Measurements from ENCODE around the gene CD79B.
"Not testable (repeated sequence)": the region's sequence is repeated elsewhere in the genome, so short reads cannot be mapped to it uniquely, and the experiment has no call there.

The CD79B gene

DNA sequence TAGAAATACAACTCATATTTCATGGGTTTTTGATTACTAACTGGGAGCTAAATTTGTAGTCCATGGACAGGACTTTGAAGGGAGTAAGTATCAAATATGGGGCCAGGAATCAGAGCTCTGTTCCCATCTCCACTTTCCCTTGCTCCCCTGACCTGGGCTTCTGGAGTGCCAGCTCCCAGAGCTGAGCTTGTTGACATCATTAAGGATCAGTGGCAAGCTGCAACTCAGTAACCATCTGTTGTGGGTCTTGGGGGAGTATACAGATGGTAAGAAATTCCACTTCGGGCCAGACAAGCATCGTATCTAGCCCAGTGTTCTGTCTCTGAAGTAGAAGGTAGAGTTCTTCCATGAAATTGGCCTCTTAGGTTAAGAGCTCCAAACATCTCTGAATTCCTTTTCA is 30.2 kb downstream of the CD79B start:
- H3K23ac ChIP-seq (ENCODE audit: low read length); H3K4me3 ChIP-seq (ENCODE audit: low read length); H2AK5ac ChIP-seq (ENCODE audit: low read length); H4K5ac ChIP-seq (ENCODE audit: low read length); H3K56ac ChIP-seq (ENCODE audit: low read length); H2BK15ac ChIP-seq (replicated peaks; ENCODE audit: low read depth); H3K4ac ChIP-seq (ENCODE audit: low read depth, low read length); H3K79me1 ChIP-seq (ENCODE audit: low read length); H3K4me1 ChIP-seq (ENCODE audit: control insufficient read depth, low read depth, low read length); H3K79me2 ChIP-seq (ENCODE audit: control insufficient read depth, insufficient read depth, low read length); H3K27me3 ChIP-seq (ENCODE audit: insufficient read depth, low read length, poor library complexity); H2BK5ac ChIP-seq (ENCODE audit: low read length); H4K8ac ChIP-seq (ENCODE audit: low read depth, low read length); H3K9ac ChIP-seq (ENCODE audit: low read length); H3K27ac ChIP-seq (ENCODE audit: low read depth, low read length); H3K4me2 ChIP-seq (ENCODE audit: low read length); H2BK120ac ChIP-seq (ENCODE audit: low read depth, low read length); H3K36me3 ChIP-seq (ENCODE audit: control insufficient read depth, insufficient read depth, low read length); DNase-seq; H3K18ac ChIP-seq (ENCODE audit: low read length): not testable (repeated sequence)
- no CpG with 5 or more reads among the region's 2 CpGs for WGBS (ENCODE audit: extremely low coverage, insufficient coverage, low lambda C conversion rate)

DNA sequence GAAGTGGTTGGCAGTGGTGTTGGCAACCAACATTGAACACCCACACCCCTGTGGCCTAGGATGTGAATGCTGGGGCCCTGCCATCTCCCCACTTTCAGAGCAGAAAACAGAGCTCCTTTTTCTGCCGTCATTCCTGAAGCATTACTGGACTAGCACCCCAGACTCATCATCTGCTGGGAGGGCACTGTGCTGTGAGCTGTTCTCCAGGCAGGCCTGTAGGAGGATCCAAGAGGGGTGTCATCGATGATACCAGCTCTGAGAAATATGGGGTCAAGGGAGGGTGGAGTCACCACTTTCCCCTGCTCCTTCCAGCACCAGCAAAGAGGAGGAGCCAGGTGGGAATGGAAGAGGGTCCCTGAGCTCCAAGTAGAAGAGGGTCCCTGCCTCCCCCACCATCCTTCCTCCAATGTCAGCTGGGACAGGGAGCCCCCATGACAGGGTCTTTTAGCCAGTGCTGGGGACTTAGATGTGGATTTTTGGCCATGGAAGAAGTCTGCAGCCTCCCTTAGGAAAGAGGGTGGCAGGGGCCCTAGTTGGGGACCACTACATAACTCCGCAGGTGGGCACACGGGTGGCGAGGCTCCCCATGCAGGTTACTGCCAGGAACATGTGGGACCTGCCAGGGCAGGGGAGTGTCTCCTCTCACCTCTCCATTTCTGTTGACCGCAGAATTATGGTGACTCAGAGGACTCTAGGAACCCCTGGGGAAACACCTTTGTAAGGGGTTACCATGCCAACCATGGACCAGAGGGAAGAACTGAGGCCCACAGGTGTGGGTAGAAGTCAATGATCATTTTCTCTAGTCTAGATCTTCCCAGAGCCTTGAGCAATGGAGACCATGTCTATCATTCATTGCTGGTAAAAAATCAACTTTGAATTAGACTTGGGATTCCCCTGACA is 33.0 kb downstream of the CD79B start:
- not testable (repeated sequence) for H4K5ac ChIP-seq (ENCODE audit: low read length); DNase-seq; H2AK5ac ChIP-seq (ENCODE audit: low read length); H3K4me2 ChIP-seq (ENCODE audit: low read length); H3K4ac ChIP-seq (ENCODE audit: low read depth, low read length); H3K36me3 ChIP-seq (ENCODE audit: control insufficient read depth, insufficient read depth, low read length); H3K18ac ChIP-seq (ENCODE audit: low read length); H2BK15ac ChIP-seq (replicated peaks; ENCODE audit: low read depth); H3K4me1 ChIP-seq (ENCODE audit: control insufficient read depth, low read depth, low read length); H3K4me3 ChIP-seq (ENCODE audit: low read length); H3K79me2 ChIP-seq (ENCODE audit: control insufficient read depth, insufficient read depth, low read length); H4K8ac ChIP-seq (ENCODE audit: low read depth, low read length); H3K27ac ChIP-seq (ENCODE audit: low read depth, low read length); H3K79me1 ChIP-seq (ENCODE audit: low read length); H3K56ac ChIP-seq (ENCODE audit: low read length); H2BK5ac ChIP-seq (ENCODE audit: low read length); H2BK120ac ChIP-seq (ENCODE audit: low read depth, low read length); H3K27me3 ChIP-seq (ENCODE audit: insufficient read depth, low read length, poor library complexity); H3K23ac ChIP-seq (ENCODE audit: low read length); H3K9ac ChIP-seq (ENCODE audit: low read length)
- no CpG with 5 or more reads among the region's 6 CpGs for WGBS (ENCODE audit: extremely low coverage, insufficient coverage, low lambda C conversion rate)

DNA sequence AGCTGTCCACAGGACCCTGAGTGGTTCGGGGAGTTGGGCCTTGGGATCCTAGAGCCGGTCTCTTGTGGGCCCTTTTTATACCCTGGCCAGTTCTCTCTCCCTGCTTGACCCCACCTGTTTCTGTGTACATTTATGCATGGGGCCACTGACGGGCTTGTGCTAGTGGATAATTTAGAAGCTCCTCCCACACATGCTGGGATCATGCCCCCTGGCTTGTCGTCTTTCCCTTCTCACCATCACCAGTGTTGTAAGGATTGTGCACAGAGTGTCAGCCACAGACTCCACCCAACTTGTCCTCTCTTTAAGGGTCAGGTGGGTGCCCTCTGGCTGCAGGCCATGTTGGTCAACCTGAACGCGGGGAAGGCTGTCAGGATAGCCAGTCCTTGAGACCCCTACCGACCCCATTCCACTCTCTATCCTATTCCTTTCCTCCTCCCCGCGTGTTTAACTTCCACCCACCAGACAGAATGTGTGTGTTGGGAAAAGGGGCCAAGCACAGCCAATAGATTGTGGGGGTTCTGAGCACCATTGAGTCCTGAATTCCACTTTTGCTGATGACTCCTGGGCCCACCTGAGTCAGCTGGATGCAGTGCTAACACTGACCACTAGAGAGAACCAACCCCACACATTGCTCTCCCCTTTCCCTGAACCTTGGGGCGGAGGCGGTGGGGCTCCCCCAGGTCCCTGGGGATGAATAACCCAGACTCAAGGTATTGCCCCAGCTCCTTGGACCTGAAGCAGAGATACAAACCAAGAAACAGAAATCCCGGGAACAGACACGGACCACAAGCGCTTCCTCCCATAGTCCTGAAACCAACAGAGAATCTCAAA is 35.4 kb downstream of the CD79B start, which contains the start of gene CSH1:
TSS of gene CSH1 (minus strand) at position 51 of the 831 bp plus-strand sequence. CDS start 63 bp downstream, outside the sequence.
- H3K79me2 ChIP-seq (ENCODE audit: control insufficient read depth, insufficient read depth, low read length); H3K4me2 ChIP-seq (ENCODE audit: low read length); H2BK120ac ChIP-seq (ENCODE audit: low read depth, low read length); H3K36me3 ChIP-seq (ENCODE audit: control insufficient read depth, insufficient read depth, low read length); DNase-seq; H3K4me3 ChIP-seq (ENCODE audit: low read length); H3K56ac ChIP-seq (ENCODE audit: low read length); H3K27me3 ChIP-seq (ENCODE audit: insufficient read depth, low read length, poor library complexity); H3K9ac ChIP-seq (ENCODE audit: low read length); H3K18ac ChIP-seq (ENCODE audit: low read length); H3K4ac ChIP-seq (ENCODE audit: low read depth, low read length); H3K79me1 ChIP-seq (ENCODE audit: low read length); H3K4me1 ChIP-seq (ENCODE audit: control insufficient read depth, low read depth, low read length); H2AK5ac ChIP-seq (ENCODE audit: low read length); H3K23ac ChIP-seq (ENCODE audit: low read length); H2BK5ac ChIP-seq (ENCODE audit: low read length); H2BK15ac ChIP-seq (replicated peaks; ENCODE audit: low read depth); H3K27ac ChIP-seq (ENCODE audit: low read depth, low read length); H4K5ac ChIP-seq (ENCODE audit: low read length); H4K8ac ChIP-seq (ENCODE audit: low read depth, low read length): not testable (repeated sequence)
- no CpG with 5 or more reads among the region's 14 CpGs for WGBS (ENCODE audit: extremely low coverage, insufficient coverage, low lambda C conversion rate)

DNA sequence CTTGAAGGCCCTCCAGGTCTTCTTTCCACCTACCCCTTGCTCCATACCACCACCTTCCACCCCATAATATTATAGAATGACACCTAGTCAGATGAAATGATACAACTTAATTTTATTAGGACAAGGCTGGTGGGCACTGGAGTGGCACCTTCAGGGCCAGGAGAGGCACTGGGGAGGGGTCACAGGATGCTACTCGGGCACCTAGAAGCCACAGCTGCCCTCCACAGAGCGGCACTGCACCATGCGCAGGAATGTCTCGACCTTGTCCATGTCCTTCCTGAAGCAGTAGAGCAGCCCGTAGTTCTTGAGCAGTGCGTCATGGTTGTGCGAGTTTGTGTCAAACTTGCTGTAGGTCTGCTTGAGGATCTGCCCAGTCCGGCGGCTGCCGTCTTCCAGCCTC is 37.3 kb downstream of the CD79B start:
- not testable (repeated sequence) for DNase-seq

DNA sequence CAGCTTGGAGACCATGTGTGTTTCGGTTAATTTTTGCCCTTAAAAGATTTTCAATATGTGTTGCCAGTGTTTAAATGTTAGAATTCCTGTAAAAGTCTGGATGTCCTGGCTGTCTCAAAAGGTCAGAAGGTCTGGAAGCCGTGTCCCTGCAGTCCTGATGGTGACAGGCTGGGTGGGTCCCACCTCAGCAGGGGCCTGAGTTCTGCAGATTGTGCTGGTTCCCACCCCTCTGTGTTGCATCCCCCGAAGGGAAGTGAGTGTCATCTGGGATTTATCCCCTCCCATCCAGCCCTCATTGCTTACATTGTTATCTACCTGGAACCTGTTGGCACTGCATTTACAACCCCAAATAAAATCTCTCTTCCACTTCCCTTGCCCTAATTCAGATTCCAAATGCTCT is 38.1 kb downstream of the CD79B start:
- WGBS (ENCODE audit: extremely low coverage, insufficient coverage, low lambda C conversion rate), result no CpG with 5 or more reads among the region's 3 CpGs

More for the DNA sequence above, 37.3 kb downstream of the CD79B start:
- H4K5ac ChIP-seq (ENCODE audit: low read length); H2BK15ac ChIP-seq (replicated peaks; ENCODE audit: low read depth); H3K4me3 ChIP-seq (ENCODE audit: low read length); H3K4me1 ChIP-seq (ENCODE audit: control insufficient read depth, low read depth, low read length); H3K27ac ChIP-seq (ENCODE audit: low read depth, low read length); H2BK5ac ChIP-seq (ENCODE audit: low read length); H3K79me2 ChIP-seq (ENCODE audit: control insufficient read depth, insufficient read depth, low read length); H3K4ac ChIP-seq (ENCODE audit: low read depth, low read length); H3K18ac ChIP-seq (ENCODE audit: low read length); H4K8ac ChIP-seq (ENCODE audit: low read depth, low read length); H2AK5ac ChIP-seq (ENCODE audit: low read length); H3K4me2 ChIP-seq (ENCODE audit: low read length); H3K36me3 ChIP-seq (ENCODE audit: control insufficient read depth, insufficient read depth, low read length); H2BK120ac ChIP-seq (ENCODE audit: low read depth, low read length); H3K56ac ChIP-seq (ENCODE audit: low read length); H3K9ac ChIP-seq (ENCODE audit: low read length); H3K23ac ChIP-seq (ENCODE audit: low read length); H3K79me1 ChIP-seq (ENCODE audit: low read length); H3K27me3 ChIP-seq (ENCODE audit: insufficient read depth, low read length, poor library complexity): not testable (repeated sequence)
- WGBS (ENCODE audit: extremely low coverage, insufficient coverage, low lambda C conversion rate), result no CpG with 5 or more reads among the region's 10 CpGs

More for the DNA sequence above, 38.1 kb downstream of the CD79B start:
- H3K4me1 ChIP-seq (ENCODE audit: control insufficient read depth, low read depth, low read length); H2BK120ac ChIP-seq (ENCODE audit: low read depth, low read length); H3K18ac ChIP-seq (ENCODE audit: low read length); H2AK5ac ChIP-seq (ENCODE audit: low read length); H3K36me3 ChIP-seq (ENCODE audit: control insufficient read depth, insufficient read depth, low read length); DNase-seq; H3K27ac ChIP-seq (ENCODE audit: low read depth, low read length); H3K4me3 ChIP-seq (ENCODE audit: low read length); H4K5ac ChIP-seq (ENCODE audit: low read length); H3K23ac ChIP-seq (ENCODE audit: low read length); H3K9ac ChIP-seq (ENCODE audit: low read length); H2BK15ac ChIP-seq (replicated peaks; ENCODE audit: low read depth); H3K4me2 ChIP-seq (ENCODE audit: low read length); H2BK5ac ChIP-seq (ENCODE audit: low read length); H3K79me1 ChIP-seq (ENCODE audit: low read length); H3K56ac ChIP-seq (ENCODE audit: low read length); H4K8ac ChIP-seq (ENCODE audit: low read depth, low read length); H3K79me2 ChIP-seq (ENCODE audit: control insufficient read depth, insufficient read depth, low read length); H3K27me3 ChIP-seq (ENCODE audit: insufficient read depth, low read length, poor library complexity); H3K4ac ChIP-seq (ENCODE audit: low read depth, low read length): not testable (repeated sequence)
